ENCODE results near the gene FOSL2.

The FOSL2 gene

DNA sequence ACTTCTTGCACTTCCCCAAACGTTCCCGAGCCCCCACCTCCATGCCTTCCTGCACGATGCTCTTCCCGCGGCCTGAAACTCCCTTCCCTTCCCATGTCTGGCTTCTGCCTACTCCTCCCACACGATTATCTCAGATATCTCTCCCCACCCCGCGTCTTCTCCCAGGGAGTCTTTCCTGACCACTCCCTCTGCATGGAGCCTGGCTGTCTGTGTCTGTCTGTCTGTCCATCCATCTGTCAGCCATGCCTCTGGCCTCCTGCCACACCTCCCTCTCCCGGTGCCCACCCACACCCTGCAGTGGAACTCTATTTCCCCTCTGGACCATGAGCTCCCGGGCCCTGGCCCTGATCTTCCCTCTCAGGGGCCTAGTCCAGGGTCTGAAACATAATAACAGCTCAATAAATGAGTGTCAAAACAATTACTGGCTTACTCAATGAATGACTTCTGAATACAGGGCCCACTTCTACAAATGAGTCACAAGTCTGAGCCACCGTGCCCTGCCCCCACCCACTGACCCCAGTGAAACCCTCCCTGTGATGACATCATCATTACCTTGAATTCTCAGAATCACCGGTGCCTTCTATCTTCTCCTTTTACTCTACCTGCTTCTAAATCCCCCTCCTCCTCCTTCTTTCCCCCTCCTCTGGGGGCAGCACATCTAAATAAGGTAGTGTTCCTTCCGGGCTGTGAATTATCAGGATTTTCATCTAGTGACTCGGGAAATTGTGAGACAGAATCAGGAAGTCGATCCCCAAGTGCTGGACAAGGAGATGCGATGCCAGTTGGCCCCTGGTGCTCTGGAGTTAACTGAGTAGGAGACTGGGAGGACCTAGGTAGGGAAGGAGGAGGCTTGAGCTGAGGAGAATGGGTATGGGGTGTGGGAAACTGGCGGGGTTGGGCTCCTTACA is 57.1 kb downstream of the FOSL2 start (continued):
- TF ChIP-seq, protein P1, sequence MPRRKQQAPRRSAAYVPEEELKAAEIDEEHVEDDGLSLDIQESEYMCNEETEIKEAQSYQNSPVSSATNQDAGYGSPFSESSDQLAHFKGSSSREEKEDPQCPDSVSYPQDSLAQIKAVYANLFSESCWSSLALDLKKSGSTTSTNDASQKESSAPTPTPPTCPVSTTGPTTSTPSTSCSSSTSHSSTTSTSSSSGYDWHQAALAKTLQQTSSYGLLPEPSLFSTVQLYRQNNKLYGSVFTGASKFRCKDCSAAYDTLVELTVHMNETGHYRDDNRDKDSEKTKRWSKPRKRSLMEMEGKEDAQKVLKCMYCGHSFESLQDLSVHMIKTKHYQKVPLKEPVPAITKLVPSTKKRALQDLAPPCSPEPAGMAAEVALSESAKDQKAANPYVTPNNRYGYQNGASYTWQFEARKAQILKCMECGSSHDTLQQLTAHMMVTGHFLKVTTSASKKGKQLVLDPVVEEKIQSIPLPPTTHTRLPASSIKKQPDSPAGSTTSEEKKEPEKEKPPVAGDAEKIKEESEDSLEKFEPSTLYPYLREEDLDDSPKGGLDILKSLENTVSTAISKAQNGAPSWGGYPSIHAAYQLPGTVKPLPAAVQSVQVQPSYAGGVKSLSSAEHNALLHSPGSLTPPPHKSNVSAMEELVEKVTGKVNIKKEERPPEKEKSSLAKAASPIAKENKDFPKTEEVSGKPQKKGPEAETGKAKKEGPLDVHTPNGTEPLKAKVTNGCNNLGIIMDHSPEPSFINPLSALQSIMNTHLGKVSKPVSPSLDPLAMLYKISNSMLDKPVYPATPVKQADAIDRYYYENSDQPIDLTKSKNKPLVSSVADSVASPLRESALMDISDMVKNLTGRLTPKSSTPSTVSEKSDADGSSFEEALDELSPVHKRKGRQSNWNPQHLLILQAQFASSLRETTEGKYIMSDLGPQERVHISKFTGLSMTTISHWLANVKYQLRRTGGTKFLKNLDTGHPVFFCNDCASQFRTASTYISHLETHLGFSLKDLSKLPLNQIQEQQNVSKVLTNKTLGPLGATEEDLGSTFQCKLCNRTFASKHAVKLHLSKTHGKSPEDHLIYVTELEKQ (tag by site-specific recombination; IDR thresholded peaks at IDR 0.05; ENCODE audit: borderline replicate concordance): peak; percentile 40; the same call in 1 of the 2 replicates
- no peak for TF ChIP-seq MEIS1 (CRISPR knock-in tag; IDR thresholded peaks at IDR 0.05; ENCODE audit: borderline replicate concordance)
- TF ChIP-seq ZNF629 (tag by site-specific recombination; IDR thresholded peaks at IDR 0.05): peak; percentile 85
- no peak for TF ChIP-seq ZNF146 (tag by site-specific recombination; IDR thresholded peaks at IDR 0.05)
- TF ChIP-seq ZBTB21 (tag by site-specific recombination; IDR thresholded peaks at IDR 0.05): peak; percentile 59; the same call in 1 of the 2 replicates
- TF ChIP-seq KLF1 (tag by site-specific recombination; IDR thresholded peaks at IDR 0.05): peak; percentile 83
- TF ChIP-seq, protein P2, sequence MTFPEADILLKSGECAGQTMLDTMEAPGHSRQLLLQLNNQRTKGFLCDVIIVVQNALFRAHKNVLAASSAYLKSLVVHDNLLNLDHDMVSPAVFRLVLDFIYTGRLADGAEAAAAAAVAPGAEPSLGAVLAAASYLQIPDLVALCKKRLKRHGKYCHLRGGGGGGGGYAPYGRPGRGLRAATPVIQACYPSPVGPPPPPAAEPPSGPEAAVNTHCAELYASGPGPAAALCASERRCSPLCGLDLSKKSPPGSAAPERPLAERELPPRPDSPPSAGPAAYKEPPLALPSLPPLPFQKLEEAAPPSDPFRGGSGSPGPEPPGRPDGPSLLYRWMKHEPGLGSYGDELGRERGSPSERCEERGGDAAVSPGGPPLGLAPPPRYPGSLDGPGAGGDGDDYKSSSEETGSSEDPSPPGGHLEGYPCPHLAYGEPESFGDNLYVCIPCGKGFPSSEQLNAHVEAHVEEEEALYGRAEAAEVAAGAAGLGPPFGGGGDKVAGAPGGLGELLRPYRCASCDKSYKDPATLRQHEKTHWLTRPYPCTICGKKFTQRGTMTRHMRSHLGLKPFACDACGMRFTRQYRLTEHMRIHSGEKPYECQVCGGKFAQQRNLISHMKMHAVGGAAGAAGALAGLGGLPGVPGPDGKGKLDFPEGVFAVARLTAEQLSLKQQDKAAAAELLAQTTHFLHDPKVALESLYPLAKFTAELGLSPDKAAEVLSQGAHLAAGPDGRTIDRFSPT (tag by site-specific recombination; IDR thresholded peaks at IDR 0.05): peak; percentile 66; the same call in 1 of the 2 replicates
- TF ChIP-seq KLF9 (tag by site-specific recombination; IDR thresholded peaks at IDR 0.05; ENCODE audit: low read depth): peak; percentile 50; the same call in 1 of the 2 replicates
- TF ChIP-seq ZNF184 (tag by site-specific recombination; IDR thresholded peaks at IDR 0.05): 0 out of 2 replicates have a peak, but pooled peaks have one; percentile 43
- TF ChIP-seq TRIM28 (IDR thresholded peaks at IDR 0.05; ENCODE audit: borderline replicate concordance, low read length): peak; percentile 20; the same call in 1 of the 2 replicates
- TF ChIP-seq ZFHX2 (tag by site-specific recombination; conservative IDR thresholded peaks at IDR 0.05): peak; percentile 94
- TF ChIP-seq ZNF354C (tag by site-specific recombination; IDR thresholded peaks at IDR 0.05; ENCODE audit: borderline replicate concordance, low read depth): no peak
- no peak for TF ChIP-seq ZNF707 (tag by site-specific recombination; IDR thresholded peaks at IDR 0.05)
- TF ChIP-seq ZNF214 (tag by site-specific recombination; IDR thresholded peaks at IDR 0.05; ENCODE audit: borderline replicate concordance): no peak
- TF ChIP-seq ZNF664 (tag by site-specific recombination; IDR thresholded peaks at IDR 0.05): peak; percentile 82
- TF ChIP-seq ZNF558 (tag by site-specific recombination; IDR thresholded peaks at IDR 0.05): 0 out of 2 replicates have a peak, but pooled peaks have one; percentile 12
- TF ChIP-seq, protein P3, sequence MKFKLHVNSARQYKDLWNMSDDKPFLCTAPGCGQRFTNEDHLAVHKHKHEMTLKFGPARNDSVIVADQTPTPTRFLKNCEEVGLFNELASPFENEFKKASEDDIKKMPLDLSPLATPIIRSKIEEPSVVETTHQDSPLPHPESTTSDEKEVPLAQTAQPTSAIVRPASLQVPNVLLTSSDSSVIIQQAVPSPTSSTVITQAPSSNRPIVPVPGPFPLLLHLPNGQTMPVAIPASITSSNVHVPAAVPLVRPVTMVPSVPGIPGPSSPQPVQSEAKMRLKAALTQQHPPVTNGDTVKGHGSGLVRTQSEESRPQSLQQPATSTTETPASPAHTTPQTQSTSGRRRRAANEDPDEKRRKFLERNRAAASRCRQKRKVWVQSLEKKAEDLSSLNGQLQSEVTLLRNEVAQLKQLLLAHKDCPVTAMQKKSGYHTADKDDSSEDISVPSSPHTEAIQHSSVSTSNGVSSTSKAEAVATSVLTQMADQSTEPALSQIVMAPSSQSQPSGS (tag by site-specific recombination; IDR thresholded peaks at IDR 0.05; ENCODE audit: low read depth): peak; percentile 92
- no peak for TF ChIP-seq ZNF155 (tag by site-specific recombination; IDR thresholded peaks at IDR 0.05)
- 0 out of 2 replicates have a peak, but pooled peaks have one; percentile 19 for TF ChIP-seq GLIS2 (tag by site-specific recombination; IDR thresholded peaks at IDR 0.05)
- TF ChIP-seq ZFP37 (tag by site-specific recombination; IDR thresholded peaks at IDR 0.05): peak; percentile 43; the same call in 1 of the 2 replicates
- TF ChIP-seq SP7 (tag by site-specific recombination; IDR thresholded peaks at IDR 0.05): peak; percentile 76; the same call in 1 of the 2 replicates
- no peak for TF ChIP-seq ZNF600 (tag by site-specific recombination; IDR thresholded peaks at IDR 0.05)
- TF ChIP-seq MZF1 (tag by site-specific recombination; IDR thresholded peaks at IDR 0.05; ENCODE audit: borderline replicate concordance): peak; percentile 95
- TF ChIP-seq, protein P4, sequence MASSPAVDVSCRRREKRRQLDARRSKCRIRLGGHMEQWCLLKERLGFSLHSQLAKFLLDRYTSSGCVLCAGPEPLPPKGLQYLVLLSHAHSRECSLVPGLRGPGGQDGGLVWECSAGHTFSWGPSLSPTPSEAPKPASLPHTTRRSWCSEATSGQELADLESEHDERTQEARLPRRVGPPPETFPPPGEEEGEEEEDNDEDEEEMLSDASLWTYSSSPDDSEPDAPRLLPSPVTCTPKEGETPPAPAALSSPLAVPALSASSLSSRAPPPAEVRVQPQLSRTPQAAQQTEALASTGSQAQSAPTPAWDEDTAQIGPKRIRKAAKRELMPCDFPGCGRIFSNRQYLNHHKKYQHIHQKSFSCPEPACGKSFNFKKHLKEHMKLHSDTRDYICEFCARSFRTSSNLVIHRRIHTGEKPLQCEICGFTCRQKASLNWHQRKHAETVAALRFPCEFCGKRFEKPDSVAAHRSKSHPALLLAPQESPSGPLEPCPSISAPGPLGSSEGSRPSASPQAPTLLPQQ (tag by site-specific recombination; IDR thresholded peaks at IDR 0.05): peak; percentile 90

Data from HEK293 (cell line).